Putamen (tissue), 1 donor: Measurements from ENCODE around the gene APBB3.

Source experiments
- DNase-seq: peaks from one replicate; pipeline ENCODE4 v3.0.0-alpha.2; 2016; ENCODE audit warnings: low spot score

Gene APBB3

GRCh38 chr5:140553657-140554056, 10.7 kb downstream of the APBB3 start:
- no peak for DNase-seq

GRCh38 chr5:140551872-140552271, 12.5 kb downstream of the APBB3 start:
- no peak for DNase-seq

GRCh38 chr5:140550147-140551079, 14.0 kb downstream of the APBB3 start:
- DNase-seq: no peak

GRCh38 chr5:140549237-140550144, 14.9 kb downstream of the APBB3 start:
- no peak for DNase-seq

GRCh38 chr5:140548791-140549190, 15.6 kb downstream of the APBB3 start:
- DNase-seq: no peak

GRCh38 chr5:140548300-140548688, 16.1 kb downstream of the APBB3 start:
- DNase-seq: no peak

- peak; percentile 95 for DNase-seq
These were observed 16.7 kb downstream of the APBB3 start, which contains the start of gene EIF4EBP3 for GRCh38 chr5:140547508-140548299. EIF4EBP3 (plus strand) TSS chr5:140547662; CDS start chr5:140547738, 76 bp downstream.

- no peak for DNase-seq
These were observed 17.4 kb downstream of the APBB3 start for GRCh38 chr5:140546851-140547507.

- DNase-seq: no peak
These were observed 18.8 kb downstream of the APBB3 start for GRCh38 chr5:140545606-140546005.

GRCh38 chr5:140544986-140545385, 19.4 kb downstream of the APBB3 start:
- DNase-seq: no peak

GRCh38 chr5:140542972-140543371, 21.4 kb downstream of the APBB3 start:
- no peak for DNase-seq

- DNase-seq: no peak
These were observed 24.2 kb downstream of the APBB3 start for GRCh38 chr5:140540227-140540626.

- no peak for DNase-seq
These were observed 40.4 kb downstream of the APBB3 start for GRCh38 chr5:140524003-140524402.

GRCh38 chr5:140513124-140513523, 51.3 kb downstream of the APBB3 start:
- no peak for DNase-seq

- no peak for DNase-seq
These were observed 54.5 kb downstream of the APBB3 start for GRCh38 chr5:140509898-140510297.
